GM19035 (cell line): Measurements from ENCODE around the gene DFFB.

Experiments
- ATAC-seq: cut with Tn5 transposase; IDR thresholded peaks from one replicate; pipeline ENCODE4 v1.9.1; 2021; ENCODE audit not compliant: unreplicated experiment

The DFFB gene

GRCh38 chr1:3923378-3924185, 66.3 kb downstream of the DFFB start:
- ATAC-seq: no peak

DNA sequence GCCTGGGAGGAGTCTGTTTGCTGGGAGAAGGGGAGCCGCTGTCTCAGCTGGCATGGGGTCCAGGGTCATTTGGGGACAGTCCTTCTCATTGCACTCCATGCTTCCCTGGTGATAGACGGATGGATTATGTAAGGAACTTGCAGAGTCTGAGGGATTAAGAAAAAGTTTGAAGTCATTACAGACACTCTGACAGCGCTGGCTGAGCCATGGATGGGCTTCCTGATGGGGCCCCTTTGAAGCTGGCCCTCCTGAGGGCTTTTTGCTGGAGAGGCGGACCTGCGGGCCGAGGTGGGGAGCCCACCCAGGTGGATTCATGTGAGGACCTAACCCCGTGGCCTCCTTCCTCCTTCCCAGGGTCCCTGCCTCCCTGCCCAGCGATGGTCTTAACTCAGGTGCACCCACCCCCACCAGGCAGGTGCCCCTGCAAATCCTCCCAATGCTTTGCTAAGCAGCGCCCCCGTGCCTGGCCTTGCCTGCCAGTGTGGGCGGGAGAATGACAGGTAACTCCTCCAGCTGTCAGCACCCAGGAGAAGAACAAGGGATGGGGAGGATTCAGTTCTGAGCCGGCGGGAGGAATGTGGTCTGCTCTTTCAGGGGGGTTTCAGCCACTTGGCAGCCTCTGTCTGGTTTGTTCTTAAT, 67.0 kb downstream of the DFFB start:
- ATAC-seq: no peak

GRCh38 chr1:3924825-3925220, 67.5 kb downstream of the DFFB start:
- ATAC-seq: no peak

DNA sequence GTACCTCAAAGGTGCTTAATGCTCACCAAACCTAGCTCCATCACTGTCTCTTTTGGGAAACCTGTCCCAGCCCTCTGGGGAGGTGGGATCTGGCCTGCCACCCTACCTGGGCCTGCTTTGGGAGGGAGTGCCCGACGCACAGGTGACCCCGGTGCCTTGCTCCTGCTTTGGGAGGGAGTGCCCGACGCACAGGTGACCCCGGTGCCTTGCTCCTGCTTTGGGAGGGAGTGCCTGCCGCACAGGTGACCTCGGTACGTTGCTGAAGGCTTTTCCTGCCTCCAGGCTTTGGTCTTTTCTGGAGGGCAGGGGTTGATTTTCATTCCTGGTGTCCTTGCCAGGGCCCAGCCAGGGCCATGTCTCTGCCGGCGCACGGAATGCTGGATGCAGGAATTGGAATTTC, 68.0 kb downstream of the DFFB start:
- ATAC-seq: no peak

DNA sequence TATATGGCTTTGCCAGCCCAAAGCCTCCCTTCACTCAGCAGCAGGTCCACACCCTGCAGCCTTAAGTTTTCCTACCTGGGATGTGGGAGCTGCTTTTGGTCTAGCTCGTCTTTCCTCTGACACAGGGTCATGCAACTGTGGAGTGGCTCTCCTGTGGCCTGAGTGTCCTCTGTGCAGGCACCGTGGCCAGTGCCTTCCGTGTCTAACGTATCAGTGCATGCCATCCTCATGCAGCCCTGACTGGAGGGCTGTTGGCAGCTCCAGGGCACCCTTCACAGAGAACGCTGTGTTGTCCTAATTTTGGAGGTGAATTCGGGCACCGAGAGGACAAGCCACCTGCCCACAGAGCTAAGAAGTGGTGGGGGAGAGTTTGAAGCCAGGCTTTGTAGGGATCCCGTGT, 68.5 kb downstream of the DFFB start:
- ATAC-seq: no peak

DNA sequence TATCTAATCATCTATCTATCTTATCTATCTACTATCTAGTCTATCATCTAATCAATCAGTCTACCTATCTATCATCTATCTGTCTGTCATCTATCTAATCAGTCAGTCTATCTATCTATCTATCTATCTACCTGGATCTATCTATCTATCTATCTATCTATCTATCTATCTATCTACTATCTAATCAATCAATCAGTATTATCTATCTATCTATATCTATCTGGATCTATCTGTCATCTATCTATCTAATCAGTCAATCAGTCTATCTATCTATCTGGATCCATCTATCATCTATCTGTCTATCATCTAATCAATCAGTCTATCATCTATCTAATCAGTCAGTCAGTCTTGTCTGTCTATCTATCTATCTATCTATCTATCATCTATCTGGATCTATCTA, 69.7 kb downstream of the DFFB start:
- no peak for ATAC-seq

GRCh38 chr1:3928586-3928985, 71.3 kb downstream of the DFFB start:
- ATAC-seq: no peak

GRCh38 chr1:3929126-3929525, 71.8 kb downstream of the DFFB start:
- ATAC-seq: no peak

- ATAC-seq: no peak
Measured at GRCh38 chr1:3930301-3931006, 73.2 kb downstream of the DFFB start.

GRCh38 chr1:3931007-3931912, 74.0 kb downstream of the DFFB start:
- ATAC-seq: no peak

DNA sequence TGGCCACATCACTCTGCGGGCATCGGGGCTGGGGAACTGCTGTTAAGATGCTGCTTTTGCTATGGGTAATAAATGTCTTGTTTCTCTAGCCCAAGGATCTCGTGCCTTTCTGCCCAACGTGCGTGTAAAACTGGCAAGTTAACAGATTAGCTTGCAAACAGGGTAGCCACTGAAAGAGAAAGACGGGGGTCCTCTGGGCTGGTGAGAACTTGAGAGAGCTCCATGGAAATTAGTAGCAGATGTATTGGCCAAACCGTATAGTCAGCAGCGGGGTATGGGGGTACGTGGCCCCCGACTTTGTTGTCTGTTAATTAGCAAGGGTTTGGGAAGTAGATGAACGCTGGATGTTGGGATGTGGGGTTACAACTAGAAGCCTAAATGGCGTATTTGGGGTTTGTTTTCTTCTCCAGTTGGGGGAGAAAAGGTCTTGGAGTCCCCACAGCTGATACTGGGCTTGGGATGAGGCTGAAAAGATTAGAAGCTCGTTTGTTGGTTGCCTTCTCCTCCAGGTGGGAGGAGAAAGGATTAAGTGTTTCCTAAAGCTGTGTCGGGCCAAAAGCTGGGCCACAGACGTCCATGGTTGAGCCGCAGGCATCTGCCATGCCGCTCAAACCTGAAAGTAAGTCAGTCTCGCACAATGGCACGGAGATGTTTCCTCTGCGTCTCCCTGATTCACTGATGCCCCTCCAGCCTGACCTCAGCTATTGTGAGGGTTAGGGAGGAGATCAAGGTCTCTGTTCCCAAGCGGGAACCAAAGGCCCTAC, 75.1 kb downstream of the DFFB start:
- ATAC-seq: no peak
